ENCODE measurements around the gene FSTL4. TPM values are rescaled to one million over a fixed set of nuclear protein-coding genes. Genes with fewer than 3 reads are reported as not detected.

The FSTL4 gene
- polyA plus RNA-seq, 2 donors = 0.67 to 2.1 TPM

DNA sequence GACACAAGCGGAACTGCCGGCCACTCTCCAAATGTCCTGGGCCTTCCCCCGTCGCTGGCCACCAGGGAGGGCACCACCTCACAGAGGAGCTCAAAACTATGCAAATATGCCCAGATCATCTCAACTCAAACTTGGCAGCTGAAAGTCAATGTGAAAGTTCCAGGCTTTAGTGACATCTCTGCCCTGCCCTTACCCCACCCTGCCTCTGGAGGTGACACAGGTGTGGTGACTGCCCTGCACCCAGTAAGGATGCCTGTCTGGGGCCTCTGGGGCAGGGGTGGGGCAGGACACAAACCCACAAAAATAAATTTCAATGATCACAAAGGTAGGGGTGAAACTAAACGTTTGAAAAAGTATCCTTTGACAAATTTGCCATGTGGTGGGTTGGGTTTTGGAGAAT, 347.1 kb downstream of the FSTL4 start:
- H3K4me3 ChIP-seq (ENCODE audit: low read depth in 1 of 2, low read length in 2 of 2) = no peak overlapping the region
- 79 to 84% methylated on average over 5 of the region's 5 CpGs for WGBS, 2 donors
- H3K9me3 ChIP-seq (ENCODE audit: control insufficient read depth in 2 of 2, insufficient read depth in 1 of 2, low read depth in 1 of 2, low read length in 1 of 2) = no peaks in the 10 kb centered on the region
- H3K27ac ChIP-seq (ENCODE audit: low read depth in 2 of 2, low read length in 1 of 2) = no peak overlapping the region
- H3K36me3 ChIP-seq (ENCODE audit: control insufficient read depth in 2 of 2, insufficient read depth in 2 of 2, low read length in 1 of 2) = no peaks in the 10 kb centered on the region
- H3K27me3 ChIP-seq (ENCODE audit: control insufficient read depth in 1 of 2, insufficient read depth in 2 of 2, low read length in 2 of 2) = no peaks in the 10 kb centered on the region
- peaks cover 0 to 2% of the 10 kb centered on the region in 2 donors for H3K4me1 ChIP-seq (ENCODE audit: control insufficient read depth in 2 of 2, insufficient read depth in 2 of 2, low read length in 1 of 2)

GRCh38 chr5:133262690-133263089, 349.7 kb downstream of the FSTL4 start:
- Histone ChIP-seq H3K4me3 (ENCODE audit: low read depth in 1 of 2, low read length in 2 of 2) (no peak overlapping the region), H3K4me1 (ENCODE audit: control insufficient read depth in 2 of 2, insufficient read depth in 2 of 2, low read length in 1 of 2) (peaks cover 0 to 2% of the 10 kb centered on the region in 2 donors), H3K27ac (ENCODE audit: low read depth in 2 of 2, low read length in 1 of 2) (no peak overlapping the region), H3K9me3 (ENCODE audit: control insufficient read depth in 2 of 2, insufficient read depth in 1 of 2, low read depth in 1 of 2, low read length in 1 of 2) (no peaks in the 10 kb centered on the region), H3K27me3 (ENCODE audit: control insufficient read depth in 1 of 2, insufficient read depth in 2 of 2, low read length in 2 of 2) (no peaks in the 10 kb centered on the region), H3K36me3 (ENCODE audit: control insufficient read depth in 2 of 2, insufficient read depth in 2 of 2, low read length in 1 of 2) (no peaks in the 10 kb centered on the region)
- 69 to 78% methylated on average over 4 of the region's 4 CpGs for WGBS, 2 donors

DNA sequence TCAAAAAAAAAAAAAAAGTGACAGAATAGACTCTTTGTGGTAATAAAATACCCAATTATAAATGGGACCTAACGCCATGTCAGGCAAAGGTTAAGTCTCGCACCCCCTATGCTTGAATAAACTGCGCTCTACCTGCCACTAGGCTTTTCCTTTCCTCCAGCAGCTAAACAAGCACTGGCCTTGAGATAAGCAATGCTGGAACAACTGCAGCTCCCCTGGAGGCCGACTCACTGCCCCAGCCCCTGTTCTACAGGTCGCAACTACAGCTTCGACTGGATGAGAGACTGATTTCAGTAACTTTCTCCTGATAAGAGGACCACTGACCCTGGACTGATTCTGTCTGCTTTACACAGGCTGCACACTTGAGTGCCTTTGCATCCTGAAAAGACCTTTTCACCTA, 350.3 kb downstream of the FSTL4 start:
- Histone ChIP-seq H3K27ac (ENCODE audit: low read depth in 2 of 2, low read length in 1 of 2) (no peak overlapping the region), H3K4me1 (ENCODE audit: control insufficient read depth in 2 of 2, insufficient read depth in 2 of 2, low read length in 1 of 2) (peaks cover 0 to 2% of the 10 kb centered on the region in 2 donors), H3K9me3 (ENCODE audit: control insufficient read depth in 2 of 2, insufficient read depth in 1 of 2, low read depth in 1 of 2, low read length in 1 of 2) (no peaks in the 10 kb centered on the region), H3K4me3 (ENCODE audit: low read depth in 1 of 2, low read length in 2 of 2) (no peak overlapping the region), H3K27me3 (ENCODE audit: control insufficient read depth in 1 of 2, insufficient read depth in 2 of 2, low read length in 2 of 2) (no peaks in the 10 kb centered on the region), H3K36me3 (ENCODE audit: control insufficient read depth in 2 of 2, insufficient read depth in 2 of 2, low read length in 1 of 2) (no peaks in the 10 kb centered on the region)
- WGBS, 2 donors = 82 to 89% methylated on average over 6 of the region's 6 CpGs

DNA sequence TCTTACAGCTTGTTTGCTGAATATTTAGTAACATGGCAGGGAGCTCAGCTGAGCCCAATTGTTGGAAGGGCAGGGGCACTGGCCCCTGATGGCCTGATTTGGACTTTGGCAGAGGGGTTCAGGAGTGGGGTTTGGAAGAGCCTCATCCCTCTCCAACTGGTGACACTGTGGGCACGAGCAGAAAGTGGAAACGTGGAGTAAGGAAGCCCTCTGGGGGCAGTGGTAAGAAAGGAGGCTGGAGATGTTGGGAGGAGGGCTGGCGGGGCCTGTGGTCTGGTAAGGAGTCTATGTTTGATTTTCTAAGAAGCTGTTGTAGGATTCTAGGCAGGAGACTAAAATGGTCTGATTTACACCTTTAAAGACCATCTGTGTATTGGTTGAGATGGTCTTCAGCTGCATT, 351.6 kb downstream of the FSTL4 start:
- H3K36me3 ChIP-seq (ENCODE audit: control insufficient read depth in 2 of 2, insufficient read depth in 2 of 2, low read length in 1 of 2) = no peaks in the 10 kb centered on the region
- H3K9me3 ChIP-seq (ENCODE audit: control insufficient read depth in 2 of 2, insufficient read depth in 1 of 2, low read depth in 1 of 2, low read length in 1 of 2) = no peaks in the 10 kb centered on the region
- no peak overlapping the region for H3K4me3 ChIP-seq (ENCODE audit: low read depth in 1 of 2, low read length in 2 of 2)
- WGBS, 2 donors = 72 to 76% methylated on average over 3 of the region's 3 CpGs
- no peaks in the 10 kb centered on the region for H3K27me3 ChIP-seq (ENCODE audit: control insufficient read depth in 1 of 2, insufficient read depth in 2 of 2, low read length in 2 of 2)
- peaks cover 0 to 2% of the 10 kb centered on the region in 2 donors for H3K4me1 ChIP-seq (ENCODE audit: control insufficient read depth in 2 of 2, insufficient read depth in 2 of 2, low read length in 1 of 2)
- no peak overlapping the region for H3K27ac ChIP-seq (ENCODE audit: low read depth in 2 of 2, low read length in 1 of 2)

GRCh38 chr5:133259199-133259997, 352.9 kb downstream of the FSTL4 start:
- no peak overlapping the region for H3K27ac ChIP-seq (ENCODE audit: low read depth in 2 of 2, low read length in 1 of 2)
- 76 to 79% methylated on average over 9 to 10 of the region's 10 CpGs for WGBS, 2 donors

DNA sequence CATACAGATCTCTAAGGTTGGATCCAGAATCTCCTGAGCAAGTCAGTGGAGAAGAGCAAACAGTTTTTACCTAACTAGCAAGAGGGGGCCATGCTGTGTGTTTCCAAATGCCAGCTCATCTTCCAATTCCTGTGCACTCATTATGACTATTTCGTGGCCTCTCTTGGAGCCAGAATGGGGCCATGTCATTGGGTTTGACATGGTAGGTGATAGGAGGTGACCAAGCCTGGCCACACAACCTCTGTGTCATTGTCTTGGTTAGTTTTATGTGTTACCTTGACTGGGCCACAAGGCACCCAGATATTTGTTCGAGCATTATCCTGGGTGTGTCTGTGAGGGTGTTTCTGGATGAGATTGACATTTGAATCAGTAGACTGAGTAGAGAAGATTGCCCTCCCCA, 354.4 kb downstream of the FSTL4 start:
- no peaks in the 10 kb centered on the region for H3K36me3 ChIP-seq (ENCODE audit: control insufficient read depth in 2 of 2, insufficient read depth in 2 of 2, low read length in 1 of 2)
- H3K4me1 ChIP-seq (ENCODE audit: control insufficient read depth in 2 of 2, insufficient read depth in 2 of 2, low read length in 1 of 2) = peaks cover 0 to 2% of the 10 kb centered on the region in 2 donors

More at GRCh38 chr5:133259199-133259997, 352.9 kb downstream of the FSTL4 start:
- Histone ChIP-seq H3K36me3 (ENCODE audit: control insufficient read depth in 2 of 2, insufficient read depth in 2 of 2, low read length in 1 of 2) (no peaks in the 10 kb centered on the region), H3K9me3 (ENCODE audit: control insufficient read depth in 2 of 2, insufficient read depth in 1 of 2, low read depth in 1 of 2, low read length in 1 of 2) (no peaks in the 10 kb centered on the region), H3K27me3 (ENCODE audit: control insufficient read depth in 1 of 2, insufficient read depth in 2 of 2, low read length in 2 of 2) (no peaks in the 10 kb centered on the region), H3K4me3 (ENCODE audit: low read depth in 1 of 2, low read length in 2 of 2) (no peak overlapping the region), H3K4me1 (ENCODE audit: control insufficient read depth in 2 of 2, insufficient read depth in 2 of 2, low read length in 1 of 2) (peaks cover 0 to 2% of the 10 kb centered on the region in 2 donors)

DNA sequence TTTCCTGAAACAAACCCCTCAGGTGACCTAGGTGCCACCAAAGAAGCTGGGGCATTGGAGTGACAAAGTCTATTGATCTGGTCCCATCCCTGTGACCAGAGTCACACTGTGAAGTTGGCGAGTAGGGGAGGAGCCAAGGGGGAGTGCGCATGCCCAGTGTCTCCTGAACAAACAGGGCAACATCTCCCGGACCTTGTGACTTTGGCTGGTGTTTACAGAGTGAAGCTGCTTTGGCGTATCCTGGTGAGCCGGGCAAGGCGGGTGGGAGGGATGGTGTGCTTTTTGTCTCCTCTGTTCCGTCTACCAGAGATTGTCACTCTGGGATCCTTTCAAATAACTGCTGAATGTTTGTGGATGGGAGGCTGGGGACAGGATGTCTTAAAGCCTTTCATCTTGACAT, 356.1 kb downstream of the FSTL4 start:
- Histone ChIP-seq H3K27ac (ENCODE audit: low read depth in 2 of 2, low read length in 1 of 2) (no peak overlapping the region), H3K4me1 (ENCODE audit: control insufficient read depth in 2 of 2, insufficient read depth in 2 of 2, low read length in 1 of 2) (peaks cover 0 to 2% of the 10 kb centered on the region in 2 donors), H3K4me3 (ENCODE audit: low read depth in 1 of 2, low read length in 2 of 2) (no peak overlapping the region), H3K9me3 (ENCODE audit: control insufficient read depth in 2 of 2, insufficient read depth in 1 of 2, low read depth in 1 of 2, low read length in 1 of 2) (no peaks in the 10 kb centered on the region), H3K36me3 (ENCODE audit: control insufficient read depth in 2 of 2, insufficient read depth in 2 of 2, low read length in 1 of 2) (no peaks in the 10 kb centered on the region), H3K27me3 (ENCODE audit: control insufficient read depth in 1 of 2, insufficient read depth in 2 of 2, low read length in 2 of 2) (no peaks in the 10 kb centered on the region)
- WGBS, 2 donors = 83 to 92% methylated on average over 7 of the region's 7 CpGs

More for the DNA sequence above, 354.4 kb downstream of the FSTL4 start:
- WGBS, 2 donors = 86 to 93% methylated on average over 2 of the region's 2 CpGs
- H3K4me3 ChIP-seq (ENCODE audit: low read depth in 1 of 2, low read length in 2 of 2) = no peak overlapping the region
- no peaks in the 10 kb centered on the region for H3K27me3 ChIP-seq (ENCODE audit: control insufficient read depth in 1 of 2, insufficient read depth in 2 of 2, low read length in 2 of 2)
- H3K9me3 ChIP-seq (ENCODE audit: control insufficient read depth in 2 of 2, insufficient read depth in 1 of 2, low read depth in 1 of 2, low read length in 1 of 2) = no peaks in the 10 kb centered on the region
- no peak overlapping the region for H3K27ac ChIP-seq (ENCODE audit: low read depth in 2 of 2, low read length in 1 of 2)

- WGBS, 2 donors = 83 to 85% methylated on average over 6 of the region's 6 CpGs
- Histone ChIP-seq H3K36me3 (ENCODE audit: control insufficient read depth in 2 of 2, insufficient read depth in 2 of 2, low read length in 1 of 2) (no peaks in the 10 kb centered on the region), H3K9me3 (ENCODE audit: control insufficient read depth in 2 of 2, insufficient read depth in 1 of 2, low read depth in 1 of 2, low read length in 1 of 2) (no peaks in the 10 kb centered on the region), H3K27me3 (ENCODE audit: control insufficient read depth in 1 of 2, insufficient read depth in 2 of 2, low read length in 2 of 2) (no peaks in the 10 kb centered on the region), H3K4me1 (ENCODE audit: control insufficient read depth in 2 of 2, insufficient read depth in 2 of 2, low read length in 1 of 2) (peaks cover 2 to 3% of the 10 kb centered on the region in 2 donors), H3K4me3 (ENCODE audit: low read depth in 1 of 2, low read length in 2 of 2) (no peak overlapping the region), H3K27ac (ENCODE audit: low read depth in 2 of 2, low read length in 1 of 2) (no peak overlapping the region)
These were observed 357.5 kb downstream of the FSTL4 start for GRCh38 chr5:133254803-133255202.

DNA sequence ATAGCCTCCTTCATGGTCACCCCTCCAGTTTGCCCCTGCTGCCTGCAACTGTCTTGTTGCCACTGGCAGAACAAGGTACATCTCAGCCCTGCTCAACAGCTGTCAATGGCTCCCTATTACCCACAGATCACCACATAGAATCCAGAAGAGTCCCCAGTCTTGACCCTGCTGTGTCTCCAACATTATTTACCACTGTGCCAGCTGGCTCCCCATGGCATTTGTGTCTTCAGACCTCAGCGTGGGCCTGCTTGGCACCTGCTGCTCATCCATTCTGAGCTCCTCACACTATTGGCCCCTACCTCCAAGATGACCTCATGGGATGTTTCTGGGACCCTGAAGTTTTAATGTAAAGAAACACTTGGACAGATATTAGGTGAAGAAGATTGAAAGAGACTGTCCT, 358.7 kb downstream of the FSTL4 start:
- Histone ChIP-seq H3K27ac (ENCODE audit: low read depth in 2 of 2, low read length in 1 of 2) (no peak overlapping the region), H3K9me3 (ENCODE audit: control insufficient read depth in 2 of 2, insufficient read depth in 1 of 2, low read depth in 1 of 2, low read length in 1 of 2) (no peaks in the 10 kb centered on the region), H3K36me3 (ENCODE audit: control insufficient read depth in 2 of 2, insufficient read depth in 2 of 2, low read length in 1 of 2) (no peaks in the 10 kb centered on the region), H3K27me3 (ENCODE audit: control insufficient read depth in 1 of 2, insufficient read depth in 2 of 2, low read length in 2 of 2) (no peaks in the 10 kb centered on the region), H3K4me1 (ENCODE audit: control insufficient read depth in 2 of 2, insufficient read depth in 2 of 2, low read length in 1 of 2) (peaks cover 2 to 3% of the 10 kb centered on the region in 2 donors), H3K4me3 (ENCODE audit: low read depth in 1 of 2, low read length in 2 of 2) (no peak overlapping the region)
- 81 to 88% methylated on average over 1 of the region's 1 CpG for WGBS, 2 donors

DNA sequence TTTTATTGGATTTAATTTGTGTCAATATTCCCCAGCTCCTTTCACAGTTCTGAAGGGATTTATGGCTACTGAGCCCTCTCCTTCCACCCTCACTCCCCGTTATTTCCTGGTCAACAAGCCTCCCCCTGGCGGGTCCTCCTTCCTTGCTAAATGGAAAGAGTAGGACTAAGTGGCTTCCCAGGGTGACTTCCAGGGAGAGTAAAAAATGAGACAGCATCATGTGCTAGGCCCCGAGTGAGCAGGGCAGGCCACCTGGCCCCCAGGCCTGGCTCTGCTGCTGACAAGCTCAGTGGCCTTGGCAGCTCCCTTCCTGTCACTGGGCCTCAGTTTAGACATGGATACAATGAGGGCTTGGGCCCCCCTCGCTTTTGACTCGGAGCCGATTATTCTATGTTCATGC, 359.3 kb downstream of the FSTL4 start:
- H3K36me3 ChIP-seq (ENCODE audit: control insufficient read depth in 2 of 2, insufficient read depth in 2 of 2, low read length in 1 of 2) = no peaks in the 10 kb centered on the region
- no peaks in the 10 kb centered on the region for H3K27me3 ChIP-seq (ENCODE audit: control insufficient read depth in 1 of 2, insufficient read depth in 2 of 2, low read length in 2 of 2)
- H3K27ac ChIP-seq (ENCODE audit: low read depth in 2 of 2, low read length in 1 of 2) = no peak overlapping the region
- no peaks in the 10 kb centered on the region for H3K9me3 ChIP-seq (ENCODE audit: control insufficient read depth in 2 of 2, insufficient read depth in 1 of 2, low read depth in 1 of 2, low read length in 1 of 2)
- H3K4me1 ChIP-seq (ENCODE audit: control insufficient read depth in 2 of 2, insufficient read depth in 2 of 2, low read length in 1 of 2) = peaks cover 2 to 3% of the 10 kb centered on the region in 2 donors
- WGBS, 2 donors = 91 to 94% methylated on average over 6 of the region's 6 CpGs
- H3K4me3 ChIP-seq (ENCODE audit: low read depth in 1 of 2, low read length in 2 of 2) = no peak overlapping the region
